IMR-90 (cell line): ENCODE data around the gene EMP1. TPM values are rescaled to one million over a fixed set of nuclear protein-coding genes. Genes with fewer than 3 reads are reported as not detected.
A peak's percentile ranks its signal among the peaks of the same experiment; 100 is the strongest.

Experiments used
- ATAC-seq: fragments of 200-7000 bp; cut with Tn5 transposase; 2 replicates; pipeline ENCODE4 v1.9.1; 2020; ENCODE audit warnings: low read depth, mild to moderate bottlenecking, moderate library complexity
- BruUV-seq: library from RNA; stranded (reverse); fragments of 400-500 nt; replicated peaks from 2 replicates; lab custom pipeline; 2021; lab: Mats Ljungman, UMichigan
- CTCF ChIA-PET: fragments of 300-600 bp; formaldehyde crosslinking; extraction: SDS; loops from one replicate; lab custom pipeline; 2021; ENCODE audit warnings: antibody characterized with exemption; lab: Yijun Ruan, JAX
- POLR2A ChIA-PET: fragments of 300-600 bp; sonication (Branson Sonifier 250); formaldehyde crosslinking; loops from one replicate; lab custom pipeline; 2022; ENCODE audit warnings: antibody characterized with exemption; ENCODE audit not compliant: unreplicated experiment; lab: Charles Lee
- DNase-seq: peaks from one replicate; pipeline ENCODE4 v3.0.0; 2013
- H2AFZ ChIP-seq: replicated peaks from 2 replicates; pipeline ENCODE3; 2013; ENCODE audit warnings: low read length, mild to moderate bottlenecking; ENCODE audit not compliant: poor library complexity
- H2AK5ac ChIP-seq: 2 replicates; pipeline ENCODE4 v1.6.1; 2013; ENCODE audit warnings: low read depth, low read length, inconsistent platforms
- H2AK9ac ChIP-seq: replicated peaks from 2 replicates; pipeline ENCODE3; 2013; ENCODE audit warnings: mild to moderate bottlenecking, low read depth, low read length, moderate library complexity; ENCODE audit not compliant: poor library complexity
- H2BK120ac ChIP-seq: 2 replicates; pipeline ENCODE4 v1.6.1; 2013; ENCODE audit warnings: low read depth, low read length, inconsistent platforms
- H2BK15ac ChIP-seq: 3 replicates; pipeline ENCODE4 v1.6.1; 2013; ENCODE audit warnings: low read depth, low read length, inconsistent platforms
- H2BK20ac ChIP-seq: 2 replicates; pipeline ENCODE4 v1.6.1; 2013; ENCODE audit warnings: low read depth, mild to moderate bottlenecking, inconsistent platforms, low read length, moderate library complexity
- H2BK5ac ChIP-seq: 2 replicates; pipeline ENCODE4 v1.6.1; 2013; ENCODE audit warnings: mild to moderate bottlenecking, low read depth, low read length, inconsistent platforms; ENCODE audit not compliant: poor library complexity, severe bottlenecking
- H3K14ac ChIP-seq: replicated peaks from 2 replicates; pipeline ENCODE4 v1.6.1; 2013; ENCODE audit warnings: low read depth, low read length, inconsistent platforms
- H3K18ac ChIP-seq: 2 replicates; pipeline ENCODE4 v1.6.1; 2013; ENCODE audit warnings: low read depth, low read length, control low read depth
- H3K23ac ChIP-seq: 2 replicates; pipeline ENCODE4 v1.6.1; 2013; ENCODE audit warnings: low read depth, low read length, inconsistent platforms
- H3K27ac ChIP-seq: 2 replicates; pipeline ENCODE4 v1.5.1; 2013; ENCODE audit warnings: mild to moderate bottlenecking, control low read depth, low read length; ENCODE audit not compliant: insufficient read depth
- H3K27me3 ChIP-seq: 2 replicates; pipeline ENCODE4 v1.6.1; 2013; ENCODE audit warnings: low read length; ENCODE audit not compliant: control insufficient read depth, insufficient read depth
- H3K36me3 ChIP-seq: 2 replicates; pipeline ENCODE4 v1.6.1; 2013; ENCODE audit warnings: low read length, mixed read lengths; ENCODE audit not compliant: control insufficient read depth, insufficient read depth
- H3K4ac ChIP-seq: 2 replicates; pipeline ENCODE4 v1.6.1; 2013; ENCODE audit warnings: low read depth, low read length, inconsistent platforms
- H3K4me1 ChIP-seq: 2 replicates; pipeline ENCODE4 v1.6.1; 2013; ENCODE audit warnings: low read length, mixed read lengths; ENCODE audit not compliant: control insufficient read depth, insufficient read depth
- H3K4me2 ChIP-seq: 2 replicates; pipeline ENCODE4 v1.6.1; 2013; ENCODE audit warnings: low read depth, mild to moderate bottlenecking, control low read depth, low read length, moderate library complexity
- H3K4me3 ChIP-seq: 2 replicates; pipeline ENCODE4 v1.5.1; 2013; ENCODE audit warnings: low read depth, mild to moderate bottlenecking, control low read depth, low read length, moderate library complexity; ENCODE audit not compliant: insufficient read depth
- H3K56ac ChIP-seq: 2 replicates; pipeline ENCODE4 v1.6.1; 2013; ENCODE audit warnings: low read length, inconsistent platforms; ENCODE audit not compliant: insufficient read depth; ENCODE audit errors: extremely low read depth
- H3K79me1 ChIP-seq, 2 experiments: 2 replicates each; pipeline ENCODE4 v1.6.1; 2013; ENCODE audit warnings: low read length in 2 of 2, inconsistent platforms in 1 of 2, low read depth in 1 of 2
- H3K9ac ChIP-seq: 2 replicates; pipeline ENCODE4 v1.6.1; 2013; ENCODE audit warnings: low read depth, low read length, control low read depth
- H3K9me1 ChIP-seq: 2 replicates; pipeline ENCODE4 v1.6.1; 2013; ENCODE audit warnings: low read length, inconsistent platforms; ENCODE audit not compliant: insufficient read depth
- H3K9me3 ChIP-seq: 2 replicates; pipeline ENCODE4 v1.6.1; 2013; ENCODE audit warnings: low read length; ENCODE audit not compliant: control insufficient read depth, insufficient read depth
- H4K20me1 ChIP-seq: 2 replicates; pipeline ENCODE4 v1.6.1; 2013; ENCODE audit warnings: low read length, inconsistent platforms; ENCODE audit not compliant: insufficient read depth
- H4K5ac ChIP-seq: 2 replicates; pipeline ENCODE4 v1.6.1; 2013; ENCODE audit warnings: mild to moderate bottlenecking, low read depth, low read length, control low read depth
- H4K8ac ChIP-seq, 2 experiments: 2 replicates each; pipeline ENCODE4 v1.6.1; 2013; ENCODE audit warnings: low read depth in 2 of 2, low read length in 2 of 2, control low read depth in 1 of 2, inconsistent platforms in 1 of 2
- H4K91ac ChIP-seq: 2 replicates; pipeline ENCODE4 v1.6.1; 2013; ENCODE audit warnings: low read depth, low read length, inconsistent platforms; ENCODE audit not compliant: insufficient read depth
- BHLHE40 ChIP-seq: fragments of 150-350 bp; IDR thresholded peaks from 2 replicates; pipeline ENCODE4 v1.6.1; 2016; ENCODE audit warnings: mild to moderate bottlenecking, low read depth, low read length
- CEBPB ChIP-seq: IDR thresholded peaks from 2 replicates; pipeline ENCODE4 v1.6.1; 2012; ENCODE audit warnings: low read depth, low read length, improper control_type of control experiment
- CHD1 ChIP-seq: IDR thresholded peaks from 2 replicates; pipeline ENCODE4 v1.6.1; 2012; ENCODE audit warnings: low read depth, low read length, improper control_type of control experiment
- ELK1 ChIP-seq: fragments of 150-350 bp; IDR thresholded peaks from 2 replicates; pipeline ENCODE4 v1.6.1; 2016; ENCODE audit warnings: low read depth, mild to moderate bottlenecking, low read length, moderate library complexity, borderline replicate concordance
- RFX5 ChIP-seq: IDR thresholded peaks from 2 replicates; pipeline ENCODE4 v1.8.0; 2012; ENCODE audit warnings: low read depth, mild to moderate bottlenecking, low read length, moderate library complexity
- WGBS, 2 experiments: methylation state at CpG; one replicate each; pipeline versions ENCODE4 v1.1.5 to v1.1.7; 2013; ENCODE audit warnings: missing lambda C conversion rate in 2 of 2; ENCODE audit not compliant: insufficient read length in 1 of 2; ENCODE audit errors: extremely low coverage in 2 of 2; 5-methylcytosine and 5-hydroxymethylcytosine counted together
- dilution Hi-C: fragments of 300-500 bp; cut with HindIII; formaldehyde crosslinking; loops from one replicate; pipeline ENCODE4 v1.14.3; 2018; ENCODE audit warnings: low sequenced_read_pairs; ENCODE audit not compliant: unreplicated experiment
- in situ Hi-C: fragments of 300-500 bp; cut with MboI; formaldehyde crosslinking; loops from 3 replicates; pipeline ENCODE4 v1.14.3; 2019; ENCODE audit warnings: low sequenced_read_pairs, inconsistent platforms, mixed read lengths
- intact Hi-C: fragments of 100-400 bp; cut with micrococcal nuclease; formaldehyde crosslinking; loops from 2 replicates; pipeline ENCODE4 v1.10.0; 2022
- polyA plus RNA-seq, 3 experiments: library from polyadenylated mRNA; depleted of rRNA; stranded (reverse); fragments of >200 nt; gene quantifications; 2 replicates each; pipeline ENCODE4 v1.2.3, GENCODE V29; 2012; ENCODE audit warnings: low replicate concordance in 1 of 3
- total RNA-seq: library from RNA; depleted of rRNA; stranded (reverse); fragments of >200 nt; gene quantifications from 2 replicates; pipeline ENCODE4 v1.2.3, GENCODE V29; 2012

The EMP1 gene
- total and polyA plus RNA-seq, 2 of the 4 experiments (the other 2 are of a cell fraction): 137 to 201 TPM

- Histone ChIP-seq H3K14ac (peak overlapping the region; percentile 42; the same call in 1 of the 2 replicates), H2BK15ac (peak overlapping the region; percentile 70; the same call in 2 of the 3 replicates), H4K5ac (no peak overlapping the region; the same call in 1 of the 2 replicates), H4K91ac (no peak overlapping the region), H3K27ac (peak overlapping the region; percentile 22; the same call in 1 of the 2 replicates), H2AFZ (no peak overlapping the region), H3K18ac (peak overlapping the region; percentile 71; the same call in 1 of the 2 replicates), H3K79me1 (peaks cover 0 to 13% of the 10 kb centered on the region in 2 experiments; a peak in 1 of 4 replicates), H3K9me3 (peaks cover 3% of the 10 kb centered on the region), H2BK20ac (peak overlapping the region; percentile 66), H2AK9ac (no peak overlapping the region), H2BK120ac (peak overlapping the region; percentile 82), H3K56ac (no peak overlapping the region), H4K8ac (peak overlapping the region; percentile 1 to 58; a peak in 3 of 4 replicates), H3K4ac (peak overlapping the region; percentile 78; the same call in 1 of the 2 replicates), H3K4me2 (no peak overlapping the region; the same call in 1 of the 2 replicates), H3K27me3 (no peaks in the 10 kb centered on the region), H2BK5ac (peak overlapping the region; percentile 95), H3K36me3 (peaks cover 2% of the 10 kb centered on the region), H3K4me3 (no peak overlapping the region), H3K9me1 (peaks cover 23% of the 10 kb centered on the region), H3K4me1 (peaks cover 21% of the 10 kb centered on the region), H3K23ac (peak overlapping the region; percentile 60; the same call in 1 of the 2 replicates), H4K20me1 (no peaks in the 10 kb centered on the region), H3K9ac (no peak overlapping the region), H2AK5ac (peak overlapping the region; percentile 56; the same call in 1 of the 2 replicates)
- peak; percentile 5; the same call in 1 of the 2 replicates for ATAC-seq
- peak; percentile 52 for DNase-seq
- dilution Hi-C loops: no loop called here
- POLR2A ChIA-PET: no interaction called here
- no TSS peak for BruUV-seq
- intact Hi-C loops: loop anchor here (5.0 kb wide), 2 partner anchors 422 to 437 kb away; partner anchors contain the start of gene APOLD1
- WGBS, 2 experiments: 49% methylated on average over 3 of the region's 3 CpGs; no CpG with 5 or more reads in 1 of the 2 experiments
- CTCF ChIA-PET: interaction anchor here (1.0 to 2.3 kb wide), 3 partner anchors 12 to 200 kb away, joined by 3 to 10 read pairs (median 10); no protein-coding TSS in a partner anchor
- TF ChIP-seq BHLHE40 (no peak), ELK1 (no peak), CHD1 (no peak), RFX5 (no peak), CEBPB (peak; percentile 39)
- in situ Hi-C loops: loop anchor here (10.0 kb wide), 1 partner anchor 219 kb away; the partner anchor contains the start of gene HEBP1
These were observed 27.4 kb downstream of the EMP1 start for GRCh38 chr12:13223941-13224340.
